Esophagus muscularis mucosa (tissue), 4 donors: ENCODE results near the gene FADS6. TPM values are rescaled to one million over a fixed set of nuclear protein-coding genes. Genes with fewer than 3 reads are reported as not detected.

ENCODE experiments used
- DNase-seq: peaks from one replicate; pipeline ENCODE4 v3.0.0-alpha.2; 2017; ENCODE audit errors: extremely low spot score
- H3K27ac ChIP-seq, 4 donors: fragments of 200-600 bp; sonication (generic); replicated peaks in 1 of 4; 1 replicate in 3 of 4; 2 replicates in 1 of 4; pipeline ENCODE4 v1.5.1; 2016 to 2019; ENCODE audit warnings: mild to moderate bottlenecking in 1 of 4
- H3K27me3 ChIP-seq, 4 donors: fragments of 200-600 bp; sonication (generic); one replicate each; pipeline versions ENCODE4 v1.5.1 to v1.6.0; 2016 to 2019
- H3K36me3 ChIP-seq, 4 donors: fragments of 200-600 bp; sonication (generic); one replicate each; pipeline ENCODE4 v1.5.1; 2016 to 2019
- H3K4me1 ChIP-seq, 4 donors: fragments of 200-600 bp; sonication (generic); one replicate each; pipeline ENCODE4 v1.5.1; 2016 to 2019
- H3K4me3 ChIP-seq, 4 donors: fragments of 200-600 bp; sonication (generic); 1 replicate in 2 of 4; 2 replicates in 2 of 4; pipeline ENCODE4 v1.5.1; 2016 to 2019; ENCODE audit warnings: mild to moderate bottlenecking in 4 of 4, moderate library complexity in 1 of 4
- H3K9me3 ChIP-seq, 4 donors: fragments of 200-600 bp; sonication (generic); 1 replicate in 3 of 4; 2 replicates in 1 of 4; pipeline ENCODE4 v1.5.1; 2016 to 2019
- CTCF ChIP-seq, 3 experiments: fragments of 200-600 bp in 2 of 3; fragments of 450-650 bp in 1 of 3; sonication (generic) in 2 of 3; IDR thresholded peaks; one replicate each; pipeline ENCODE4 v1.5.1; 2017 to 2019; ENCODE audit warnings: antibody characterized with exemption in 3 of 3, mild to moderate bottlenecking in 2 of 3, moderate library complexity in 1 of 3
- EP300 ChIP-seq: sonication (generic); formaldehyde crosslinking; IDR thresholded peaks from one replicate; pipeline ENCODE4 v1.6.1; 2017; ENCODE audit warnings: antibody characterized with exemption
- POLR2A ChIP-seq: fragments of 450-650 bp; IDR thresholded peaks from one replicate; pipeline ENCODE4 v1.6.1; 2017; ENCODE audit warnings: antibody characterized with exemption, moderate library complexity, mild to moderate bottlenecking, low read depth
- POLR2AphosphoS5 ChIP-seq, 2 donors: sonication (generic); formaldehyde crosslinking; IDR thresholded peaks; one replicate each; pipeline ENCODE4 v1.6.1; 2017; ENCODE audit warnings: antibody characterized with exemption in 2 of 2
- WGBS: methylation state at CpG from one replicate; pipeline ENCODE4 v1.1.5; 2018; 5-methylcytosine and 5-hydroxymethylcytosine counted together
- intact Hi-C: fragments of 100-400 bp; cut with DNase I; formaldehyde crosslinking; loops from one replicate; pipeline ENCODE4 v1.15.1; 2023
- total RNA-seq, 4 donors: library from RNA; depleted of rRNA; stranded (reverse); fragments of >200 nt; gene quantifications; one replicate each; pipeline versions ENCODE4 v1.1.0 to v1.2.1, GENCODE V29; 2016

The FADS6 gene
- total RNA-seq, 4 donors from 2014 or later, result 0.33 TPM; not detected in 3

DNA sequence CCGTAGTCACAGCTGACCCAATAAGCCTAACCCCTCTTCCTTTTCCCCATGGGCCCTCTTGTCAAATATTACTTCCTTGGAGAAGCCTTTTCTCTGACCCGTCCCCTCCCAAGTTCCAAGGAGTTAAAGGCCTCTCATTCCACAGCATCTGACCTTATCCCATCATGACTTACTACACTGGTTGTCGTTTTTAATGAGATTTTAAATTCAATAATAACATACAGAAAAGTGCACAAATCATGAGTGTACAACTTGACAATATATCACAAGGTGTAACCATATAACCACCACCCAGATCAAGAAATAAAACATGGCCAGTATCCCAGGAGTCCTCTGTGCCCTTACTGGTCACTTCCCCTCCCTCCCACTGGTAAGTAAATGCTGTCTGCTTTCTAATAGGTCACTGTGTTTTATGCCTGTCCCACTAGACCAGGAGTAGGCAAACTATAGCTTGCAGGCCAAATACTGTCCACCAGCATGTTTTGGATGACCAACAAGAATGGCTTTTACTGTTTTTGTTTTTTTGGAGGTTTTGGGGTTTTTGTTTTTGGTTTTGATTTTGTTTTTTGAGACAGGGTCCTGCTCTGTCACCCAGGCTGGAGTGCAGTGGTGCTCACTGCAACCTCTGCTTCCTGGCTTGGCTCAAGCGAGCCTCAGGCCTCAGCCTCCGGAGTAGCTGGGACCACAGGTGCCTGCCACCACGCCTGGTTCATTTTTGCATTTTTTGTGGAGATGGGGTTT, 19.4 kb downstream of the FADS6 start:
- no peak for DNase-seq
- H3K9me3 ChIP-seq, result no peaks in the 10 kb centered on the region
- no peaks in the 10 kb centered on the region for H3K36me3 ChIP-seq
- H3K27ac ChIP-seq, result peak overlapping the region; percentile 84 to 95 (median 90)
- H3K4me1 ChIP-seq, result peaks cover 22 to 34% (median 25%) of the 10 kb centered on the region in 4 donors
- WGBS, result 64% methylated on average over 6 of the region's 6 CpGs
- TF ChIP-seq POLR2AphosphoS5 (IDR thresholded peaks at IDR 0.05) (no peak), CTCF (IDR thresholded peaks at IDR 0.05) (no peak), POLR2A (no peak), EP300 (no peak)
- peak overlapping the region; percentile 62 to 69 (median 66) for H3K4me3 ChIP-seq
- H3K27me3 ChIP-seq, result peaks cover 0 to 14% (median 0%) of the 10 kb centered on the region in 4 donors
- intact Hi-C loops, result loop anchor here (10.0 kb wide), 1 partner anchor 419 kb away; no protein-coding TSS in a partner anchor

GRCh38 chr17:74873037-74873873, 20.2 kb downstream of the FADS6 start:
- H3K27ac ChIP-seq, result peak overlapping the region; percentile 84 to 95 (median 90)
- TF ChIP-seq EP300 (no peak), POLR2AphosphoS5 (IDR thresholded peaks at IDR 0.05) (peak; percentile 98 to 99), CTCF (IDR thresholded peaks at IDR 0.05) (peak in 1 of 3 experiments; percentile 38), POLR2A (peak; percentile 97)
- no peaks in the 10 kb centered on the region for H3K36me3 ChIP-seq
- H3K4me3 ChIP-seq, result peak overlapping the region; percentile 62 to 69 (median 66)
- H3K4me1 ChIP-seq, result peaks cover 21 to 32% (median 24%) of the 10 kb centered on the region in 4 donors
- WGBS, result 2% methylated on average over 37 of the region's 55 CpGs
- intact Hi-C loops, result loop anchor here (10.0 kb wide), 1 partner anchor 418 kb away; no protein-coding TSS in a partner anchor
- H3K9me3 ChIP-seq, result no peaks in the 10 kb centered on the region
- peak; percentile 100 for DNase-seq
- H3K27me3 ChIP-seq, result peaks cover 0 to 7% (median 0%) of the 10 kb centered on the region in 4 donors

GRCh38 chr17:74872313-74873036, 21.0 kb downstream of the FADS6 start, which contains the start of gene FDXR:
Gene FDXR, minus strand, starts transcription at chr17:74872994. Its CDS starts 50 bp downstream, at chr17:74872944.
- DNase-seq, result peak; percentile 93

More at GRCh38 chr17:74872313-74873036, 21.0 kb downstream of the FADS6 start, which contains the start of gene FDXR:
- Histone ChIP-seq H3K36me3 (no peaks in the 10 kb centered on the region), H3K9me3 (no peaks in the 10 kb centered on the region), H3K27ac (peak within 1 kb of the TSS; percentile 84 to 95 (median 90)), H3K27me3 (no peaks in the 10 kb centered on the region), H3K4me1 (peaks cover 17 to 27% (median 18%) of the 10 kb centered on the region in 4 donors), H3K4me3 (peak within 1 kb of the TSS; percentile 62 to 69 (median 66))
- WGBS, result 15% methylated on average over 21 of the region's 38 CpGs
- intact Hi-C loops, result loop anchor here (10.0 kb wide), 1 partner anchor 418 kb away; no protein-coding TSS in a partner anchor
- TF ChIP-seq POLR2AphosphoS5 (IDR thresholded peaks at IDR 0.05) (no peak), CTCF (IDR thresholded peaks at IDR 0.05) (no peak), POLR2A (no peak), EP300 (no peak)
